Body of pancreas (tissue), 4 donors: ENCODE measurements around the gene HAP1. TPM values are rescaled to one million over a fixed set of nuclear protein-coding genes. Genes with fewer than 3 reads are reported as not detected.

Experiments used
- ATAC-seq: fragments of 150-250 bp; one replicate; pipeline ENCODE4 v1.9.1; 2016
- DNase-seq, 4 donors: peaks; one replicate each; pipeline ENCODE4 v3.0.0-alpha.2; 2019
- H3K27ac ChIP-seq, 4 donors: fragments of 200-600 bp; sonication (generic); 1 replicate in 3 of 4; 2 replicates in 1 of 4; pipeline versions ENCODE4 v1.5.1 to v1.6.1; 2016 to 2019; ENCODE audit warnings: mild to moderate bottlenecking in 1 of 4, mixed read lengths in 1 of 4, moderate library complexity in 1 of 4
- H3K27me3 ChIP-seq, 2 donors: fragments of 200-600 bp; sonication (generic); one replicate each; pipeline ENCODE4 v1.6.0; 2016; ENCODE audit warnings: mild to moderate bottlenecking in 1 of 2
- H3K36me3 ChIP-seq, 2 donors: fragments of 200-600 bp; sonication (generic); replicated peaks in 1 of 2; 2 replicates each; pipeline ENCODE4 v1.5.1; 2016; ENCODE audit warnings: low read depth in 2 of 2; ENCODE audit not compliant: insufficient read depth in 1 of 2
- H3K4me1 ChIP-seq: fragments of 200-600 bp; sonication (generic); one replicate; pipeline ENCODE4 v1.6.0; 2016
- H3K4me3 ChIP-seq, 2 donors: fragments of 200-600 bp; sonication (generic); 1 replicate in 1 of 2; 2 replicates in 1 of 2; pipeline ENCODE4 v1.5.1; 2016 to 2019
- H3K9me3 ChIP-seq, 3 donors: fragments of 200-600 bp; sonication (generic); 1 replicate in 2 of 3; 2 replicates in 1 of 3; pipeline ENCODE4 v1.5.1; 2016
- POLR2A ChIP-seq, 3 donors: fragments of 450-650 bp; IDR thresholded peaks; one replicate each; pipeline ENCODE4 v1.6.1; 2016; ENCODE audit warnings: antibody characterized with exemption in 3 of 3, mild to moderate bottlenecking in 2 of 3
- WGBS, 2 donors: methylation state at CpG; one replicate each; pipeline ENCODE4 v1.1.5; 2017; 5-methylcytosine and 5-hydroxymethylcytosine counted together
- intact Hi-C: fragments of 100-400 bp; cut with DNase I; formaldehyde crosslinking; loops from one replicate; pipeline ENCODE4 v1.15.1; 2023
- total RNA-seq, 2 donors: library from RNA; depleted of rRNA; stranded (reverse); fragments of >200 nt; gene quantifications; one replicate each; pipeline ENCODE4 v1.1.0, GENCODE V29; 2016
- TF ChIP-seq, protein P1 (sequence below), 7 experiments: fragments of 450-650 bp in 4 of 7; fragments of 200-600 bp in 3 of 7; sonication (generic) in 3 of 7; IDR thresholded peaks; one replicate each; pipeline ENCODE4 v1.5.1; 2016 to 2019; ENCODE audit warnings: antibody characterized with exemption in 7 of 7

HAP1 gene
- total RNA-seq, 2 donors from 2014 or later = 0.52 to 1.3 TPM

GRCh38 chr17:41766135-41766534 is 31.7 kb upstream of the HAP1 start:
- H3K4me3 ChIP-seq = no peak overlapping the region
- TF ChIP-seq POLR2A (IDR thresholded peaks at IDR 0.05) = no peak
- TF ChIP-seq, protein P1, sequence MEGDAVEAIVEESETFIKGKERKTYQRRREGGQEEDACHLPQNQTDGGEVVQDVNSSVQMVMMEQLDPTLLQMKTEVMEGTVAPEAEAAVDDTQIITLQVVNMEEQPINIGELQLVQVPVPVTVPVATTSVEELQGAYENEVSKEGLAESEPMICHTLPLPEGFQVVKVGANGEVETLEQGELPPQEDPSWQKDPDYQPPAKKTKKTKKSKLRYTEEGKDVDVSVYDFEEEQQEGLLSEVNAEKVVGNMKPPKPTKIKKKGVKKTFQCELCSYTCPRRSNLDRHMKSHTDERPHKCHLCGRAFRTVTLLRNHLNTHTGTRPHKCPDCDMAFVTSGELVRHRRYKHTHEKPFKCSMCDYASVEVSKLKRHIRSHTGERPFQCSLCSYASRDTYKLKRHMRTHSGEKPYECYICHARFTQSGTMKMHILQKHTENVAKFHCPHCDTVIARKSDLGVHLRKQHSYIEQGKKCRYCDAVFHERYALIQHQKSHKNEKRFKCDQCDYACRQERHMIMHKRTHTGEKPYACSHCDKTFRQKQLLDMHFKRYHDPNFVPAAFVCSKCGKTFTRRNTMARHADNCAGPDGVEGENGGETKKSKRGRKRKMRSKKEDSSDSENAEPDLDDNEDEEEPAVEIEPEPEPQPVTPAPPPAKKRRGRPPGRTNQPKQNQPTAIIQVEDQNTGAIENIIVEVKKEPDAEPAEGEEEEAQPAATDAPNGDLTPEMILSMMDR (IDR thresholded peaks at IDR 0.05) = no peak
- no peaks in the 10 kb centered on the region for H3K4me1 ChIP-seq
- peaks cover 56 to 58% of the 10 kb centered on the region in 2 donors for H3K36me3 ChIP-seq
- intact Hi-C loops = no loop called here
- ATAC-seq (no peak), DNase-seq (no peak)
- no peak overlapping the region for H3K27ac ChIP-seq
- no peaks in the 10 kb centered on the region for H3K9me3 ChIP-seq
- no peaks in the 10 kb centered on the region for H3K27me3 ChIP-seq

DNA sequence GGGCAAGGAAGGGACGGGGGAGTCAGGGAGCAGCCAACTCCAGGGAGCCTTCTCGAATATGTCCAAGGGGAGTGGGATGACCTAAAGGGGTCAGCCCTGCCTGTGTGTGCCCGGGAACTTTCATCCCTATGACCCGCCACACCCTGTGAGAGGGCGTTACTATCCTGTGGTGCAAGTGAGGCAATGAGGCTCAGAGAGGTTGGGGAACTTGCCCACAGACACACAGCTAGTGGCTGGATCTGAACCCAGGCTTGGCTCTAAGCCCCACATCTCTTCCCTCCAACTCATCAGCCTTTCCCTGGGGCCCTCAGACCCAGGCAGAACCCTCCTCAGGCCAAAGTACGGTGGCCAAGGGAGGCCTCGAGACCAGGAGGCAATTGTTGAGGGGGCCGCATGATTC is 28.9 kb upstream of the HAP1 start:
- Histone ChIP-seq H3K27me3 (no peaks in the 10 kb centered on the region), H3K9me3 (no peaks in the 10 kb centered on the region), H3K4me1 (no peaks in the 10 kb centered on the region), H3K36me3 (peaks cover 47 to 56% of the 10 kb centered on the region in 2 donors), H3K4me3 (no peak overlapping the region), H3K27ac (no peak overlapping the region)
- DNase-seq = no peak
- intact Hi-C loops = no loop called here
- ATAC-seq = no peak
- WGBS, 2 donors = 94 to 95% methylated on average over 2 to 8 of the region's 8 CpGs
- no peak for TF ChIP-seq POLR2A (IDR thresholded peaks at IDR 0.05)
- TF ChIP-seq, protein P1 (IDR thresholded peaks at IDR 0.05) = no peak

GRCh38 chr17:41762841-41763240 is 28.4 kb upstream of the HAP1 start:
- no peak for ATAC-seq

DNA sequence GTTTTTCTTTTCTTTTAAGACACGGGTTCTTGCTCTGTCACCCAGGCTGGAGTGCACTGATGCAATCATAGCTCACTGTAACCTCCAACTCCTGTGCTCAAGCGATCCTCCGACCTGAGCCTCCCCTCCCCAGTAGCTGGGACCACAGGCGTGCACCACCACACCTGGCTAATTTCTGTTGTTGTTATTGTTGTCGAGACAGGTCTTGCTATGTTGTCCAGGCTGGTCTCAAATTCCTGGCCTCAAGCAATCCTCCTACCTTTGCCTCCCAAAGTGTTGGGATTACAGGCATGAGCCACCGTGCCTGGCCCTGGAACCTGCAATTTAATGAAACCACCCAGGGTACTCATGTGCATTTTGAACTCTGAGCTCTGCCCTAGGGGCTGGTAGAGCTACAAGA is 27.9 kb upstream of the HAP1 start:
- intact Hi-C loops = no loop called here
- ATAC-seq (no peak), DNase-seq (no peak)
- H3K9me3 ChIP-seq = no peaks in the 10 kb centered on the region
- H3K27me3 ChIP-seq = no peaks in the 10 kb centered on the region
- H3K4me3 ChIP-seq = no peak overlapping the region
- 79 to 90% methylated on average over 6 of the region's 6 CpGs for WGBS, 2 donors
- no peaks in the 10 kb centered on the region for H3K4me1 ChIP-seq
- H3K27ac ChIP-seq = no peak overlapping the region
- TF ChIP-seq POLR2A (IDR thresholded peaks at IDR 0.05) = no peak
- TF ChIP-seq, protein P1 (IDR thresholded peaks at IDR 0.05) = no peak
- H3K36me3 ChIP-seq = peaks cover 40 to 54% of the 10 kb centered on the region in 2 donors

More at GRCh38 chr17:41762841-41763240, 28.4 kb upstream of the HAP1 start:
- TF ChIP-seq POLR2A (IDR thresholded peaks at IDR 0.05) = no peak
- TF ChIP-seq, protein P1 (IDR thresholded peaks at IDR 0.05) = no peak
- Histone ChIP-seq H3K4me1 (no peaks in the 10 kb centered on the region), H3K9me3 (no peaks in the 10 kb centered on the region), H3K4me3 (no peak overlapping the region), H3K36me3 (peaks cover 45 to 56% of the 10 kb centered on the region in 2 donors), H3K27ac (no peak overlapping the region), H3K27me3 (no peaks in the 10 kb centered on the region)
- WGBS, 2 donors = 88 to 92% methylated on average over 15 of the region's 16 CpGs
- no peak for DNase-seq
- intact Hi-C loops = no loop called here

GRCh38 chr17:41760878-41761277 is 26.4 kb upstream of the HAP1 start:
- TF ChIP-seq, protein P1 (IDR thresholded peaks at IDR 0.05) = no peak
- TF ChIP-seq POLR2A (IDR thresholded peaks at IDR 0.05) = no peak
- intact Hi-C loops = no loop called here
- no peaks in the 10 kb centered on the region for H3K27me3 ChIP-seq
- no peaks in the 10 kb centered on the region for H3K9me3 ChIP-seq
- ATAC-seq = no peak
- no peaks in the 10 kb centered on the region for H3K4me1 ChIP-seq
- no peak overlapping the region for H3K27ac ChIP-seq
- WGBS, 2 donors = 88 to 93% methylated on average over 6 of the region's 6 CpGs
- no peak for DNase-seq
- peaks cover 26 to 51% of the 10 kb centered on the region in 2 donors for H3K36me3 ChIP-seq
- no peak overlapping the region for H3K4me3 ChIP-seq
